ENCODE results near the gene IFNA14.
"Not testable (repeated sequence)": the region's sequence is repeated elsewhere in the genome, so short reads cannot be mapped to it uniquely, and the experiment has no call there.

The IFNA14 gene

GRCh38 chr9:21239911-21240310 lies at the start of gene IFNA14:
Gene IFNA14 (minus strand): TSS chr9:21240005. CDS start chr9:21239935, 70 bp downstream.
- no peak for DNase-seq (ENCODE audit: low read depth)

DNA sequence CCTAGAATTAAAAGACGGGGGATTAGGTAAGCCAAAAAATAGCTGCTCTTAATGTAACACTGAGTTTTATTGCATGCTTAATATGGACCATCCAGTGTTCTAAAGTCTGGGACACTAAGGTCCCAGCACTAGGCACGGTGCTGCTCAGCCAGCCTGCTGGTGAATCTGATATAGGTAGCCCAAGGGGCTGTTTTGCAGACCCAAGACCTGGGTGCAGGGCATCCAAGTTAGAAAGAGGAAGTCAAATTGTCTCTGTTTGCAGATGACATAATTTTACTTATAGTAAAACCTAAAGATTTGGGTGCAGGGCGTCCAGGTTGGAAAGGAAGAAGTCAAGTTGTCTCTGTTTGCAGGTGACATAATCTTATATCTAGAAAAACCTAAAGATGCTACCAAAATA lies 47.5 kb upstream of the IFNA14 start:
- DNase-seq (ENCODE audit: low read depth), result no peak

DNA sequence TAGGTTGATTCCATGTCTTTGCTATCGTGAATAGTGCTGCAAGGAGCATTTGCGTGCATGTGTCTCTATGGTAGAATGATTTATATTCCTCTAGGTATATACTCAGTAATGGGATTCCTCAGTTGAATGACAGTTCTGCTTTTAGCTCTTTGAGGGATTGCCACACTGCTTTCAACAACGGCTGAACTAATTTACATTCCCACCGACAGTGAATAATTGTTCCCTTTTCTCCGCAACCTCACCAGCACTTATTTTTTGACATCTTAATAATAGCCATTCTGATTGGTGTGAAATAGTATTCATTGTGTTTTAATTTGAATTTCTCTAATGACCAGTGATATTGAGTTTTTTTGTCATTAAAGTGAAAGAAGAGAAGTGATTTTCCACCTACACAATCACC lies 46.9 kb upstream of the IFNA14 start:
- DNase-seq (ENCODE audit: low read depth), result no peak

GRCh38 chr9:21286099-21286498 lies 46.3 kb upstream of the IFNA14 start:
- DNase-seq (ENCODE audit: low read depth), result no peak

GRCh38 chr9:21281275-21281674 lies 41.5 kb upstream of the IFNA14 start:
- DNase-seq (ENCODE audit: low read depth), result no peak

- DNase-seq (ENCODE audit: low read depth), result no peak
These were observed 28.5 kb upstream of the IFNA14 start for GRCh38 chr9:21268347-21268657.

- no peak for DNase-seq (ENCODE audit: low read depth)
These were observed 27.9 kb upstream of the IFNA14 start for GRCh38 chr9:21267485-21268346.

GRCh38 chr9:21266733-21267484 lies 27.1 kb upstream of the IFNA14 start:
- no peak for DNase-seq (ENCODE audit: low read depth)

DNA sequence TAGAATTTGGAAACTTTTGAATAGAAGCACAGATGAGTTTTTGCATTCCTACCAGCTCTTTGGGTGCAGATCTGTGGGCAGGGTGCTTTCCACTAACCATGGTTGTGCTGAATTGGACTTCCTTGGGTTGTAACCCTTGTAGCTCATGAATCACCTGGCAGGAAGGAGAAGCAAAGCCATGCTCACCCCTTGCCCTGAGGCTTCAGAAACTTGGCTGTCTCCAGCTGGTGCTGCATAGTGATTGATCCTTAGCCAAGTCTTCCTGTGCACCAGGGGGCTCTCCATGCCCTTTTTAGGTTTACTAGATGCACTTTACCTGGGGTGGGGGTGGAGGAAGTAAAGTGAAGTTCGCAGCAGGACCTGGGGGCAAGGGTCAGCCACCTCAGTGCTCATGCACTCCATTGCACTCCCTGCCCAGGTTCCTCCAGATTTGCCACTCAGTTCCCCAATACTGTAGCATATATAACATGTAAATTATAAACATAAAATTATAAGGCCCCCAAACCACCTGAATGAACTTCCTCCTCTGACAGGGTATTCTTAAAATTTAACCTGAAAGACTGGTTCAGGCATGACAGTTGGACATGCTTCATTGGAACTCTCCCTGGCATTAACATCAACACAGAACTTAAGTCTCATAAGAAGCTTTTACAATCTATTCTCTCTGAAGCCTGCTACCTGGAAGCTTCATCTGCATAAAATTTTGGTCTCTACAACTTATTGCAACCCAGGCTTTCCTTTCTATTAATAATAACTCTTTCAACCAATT lies 25.8 kb upstream of the IFNA14 start:
- DNase-seq (ENCODE audit: low read depth), result no peak

DNA sequence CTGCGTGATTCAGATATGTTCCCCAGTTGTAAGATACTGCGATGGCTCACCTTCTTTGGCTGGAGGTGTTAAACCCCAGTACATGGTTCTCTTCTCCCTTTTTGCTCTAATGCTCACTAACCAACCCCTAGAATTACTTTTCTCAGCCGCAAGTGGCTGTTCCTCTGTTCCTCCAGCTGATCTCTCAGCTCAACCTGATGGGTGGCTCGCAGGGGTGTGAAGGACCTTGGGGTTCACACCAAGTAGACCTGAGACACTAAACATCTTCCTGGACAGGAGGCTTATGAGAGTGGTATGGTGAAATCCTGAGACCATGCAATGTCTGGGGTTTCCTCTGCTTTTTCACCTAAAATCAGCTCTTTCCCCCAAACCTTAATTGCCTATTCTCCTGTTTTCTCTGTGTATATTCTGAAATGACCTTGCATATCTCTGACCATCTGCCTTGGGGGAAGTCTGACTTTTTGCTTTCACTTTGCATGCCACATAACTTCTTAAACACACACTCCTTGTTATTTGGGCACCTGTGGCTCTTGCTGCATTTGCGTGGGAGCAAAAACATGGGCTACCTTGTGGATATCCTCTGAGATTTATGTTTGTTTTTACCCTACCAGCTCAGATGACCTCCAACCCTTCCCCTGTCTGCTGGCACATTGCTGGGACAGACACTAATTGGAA lies 15.9 kb upstream of the IFNA14 start:
- DNase-seq (ENCODE audit: low read depth), result no peak

- DNase-seq (ENCODE audit: low read depth), result no peak
These were observed 13.1 kb upstream of the IFNA14 start for GRCh38 chr9:21252721-21253547.

GRCh38 chr9:21251638-21252037 lies 11.8 kb upstream of the IFNA14 start:
- DNase-seq (ENCODE audit: low read depth), result no peak

DNA sequence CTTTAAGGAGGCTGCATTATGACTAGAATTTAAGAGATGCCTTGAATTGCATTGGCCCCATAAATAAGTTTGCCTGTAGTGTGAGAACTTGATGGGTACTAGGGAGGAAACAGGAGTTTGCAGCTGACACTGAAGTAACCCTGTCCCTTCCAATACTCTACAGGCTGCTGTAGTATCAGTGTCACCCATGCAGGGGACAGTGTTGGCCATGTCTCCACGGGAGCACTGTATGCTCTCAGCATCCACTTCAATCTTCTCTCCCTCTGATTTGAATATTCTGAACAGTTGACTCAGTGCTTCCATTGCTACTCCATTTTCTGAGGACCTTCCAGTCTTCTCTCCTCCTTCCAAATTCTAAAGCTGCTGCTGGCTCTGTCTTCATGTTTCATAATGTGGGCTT lies 11.4 kb upstream of the IFNA14 start:
- no peak for DNase-seq (ENCODE audit: low read depth)

DNA sequence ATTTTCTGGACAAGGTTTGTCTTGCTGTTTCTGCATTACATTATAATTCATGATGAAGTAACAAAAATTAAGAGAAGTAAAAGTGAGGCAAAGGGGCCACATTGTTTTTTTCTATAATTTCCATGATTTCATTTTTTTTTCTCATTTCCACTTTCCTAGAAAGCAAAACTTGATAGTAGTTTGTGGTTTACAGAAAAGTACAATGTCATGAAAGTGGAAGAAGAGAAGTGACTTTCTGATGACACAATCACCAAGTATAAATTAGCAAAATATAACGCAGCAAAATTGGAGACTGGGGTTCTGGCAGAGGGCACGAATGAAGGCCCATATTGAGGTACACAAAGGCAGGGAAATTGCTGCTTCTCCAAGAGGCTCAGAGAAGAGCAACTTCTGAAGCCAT lies 5.0 kb upstream of the IFNA14 start:
- no peak for DNase-seq (ENCODE audit: low read depth)

DNA sequence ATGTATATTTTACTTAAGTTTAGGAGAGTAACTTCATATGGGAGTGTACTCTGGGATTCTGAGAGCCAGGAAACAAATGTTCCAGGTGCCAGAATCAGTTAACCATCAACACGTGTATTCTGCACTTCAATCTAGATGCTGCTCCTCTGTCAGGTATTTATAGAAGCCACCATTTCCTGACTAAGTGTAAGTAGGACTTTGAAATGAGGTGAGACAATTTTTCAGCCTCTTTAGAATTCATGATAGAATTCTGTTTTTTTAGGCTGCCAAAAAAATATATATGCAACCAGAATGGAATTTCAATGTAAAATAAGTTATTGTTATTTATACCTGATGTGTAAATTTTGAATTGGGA lies 3.5 kb downstream of the IFNA14 start:
- DNase-seq (ENCODE audit: low read depth), result not testable (repeated sequence)

GRCh38 chr9:21235468-21236359 lies 4.1 kb downstream of the IFNA14 start:
- not testable (repeated sequence) for DNase-seq (ENCODE audit: low read depth)

DNA sequence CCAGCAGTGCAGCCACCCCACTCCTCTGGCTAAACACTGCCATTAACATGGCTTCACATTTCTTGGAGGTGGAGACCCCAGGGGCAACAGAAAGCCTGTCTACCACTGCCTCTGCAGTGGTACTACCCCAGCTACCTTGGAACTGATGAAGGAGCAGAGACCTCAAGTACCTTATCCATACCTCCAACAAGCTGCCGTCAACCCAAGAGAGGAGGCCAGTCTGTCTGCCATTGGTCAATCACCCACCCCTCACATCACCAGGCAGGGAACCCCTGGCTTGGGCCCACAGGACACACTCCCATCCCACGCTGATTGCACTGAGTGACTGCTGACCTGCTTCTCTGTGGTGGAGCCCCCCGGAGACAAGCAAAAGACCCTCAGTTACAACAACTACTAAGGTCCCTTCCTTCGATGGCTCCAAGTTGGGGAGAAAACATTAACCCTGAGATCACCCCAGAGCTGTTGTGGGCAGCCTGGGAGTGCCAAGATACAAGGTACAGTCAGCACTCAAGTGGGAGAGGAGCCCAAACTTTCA lies 5.6 kb downstream of the IFNA14 start:
- DNase-seq (ENCODE audit: low read depth), result no peak

GRCh38 chr9:21233258-21233657 lies 6.5 kb downstream of the IFNA14 start:
- DNase-seq (ENCODE audit: low read depth), result no peak

DNA sequence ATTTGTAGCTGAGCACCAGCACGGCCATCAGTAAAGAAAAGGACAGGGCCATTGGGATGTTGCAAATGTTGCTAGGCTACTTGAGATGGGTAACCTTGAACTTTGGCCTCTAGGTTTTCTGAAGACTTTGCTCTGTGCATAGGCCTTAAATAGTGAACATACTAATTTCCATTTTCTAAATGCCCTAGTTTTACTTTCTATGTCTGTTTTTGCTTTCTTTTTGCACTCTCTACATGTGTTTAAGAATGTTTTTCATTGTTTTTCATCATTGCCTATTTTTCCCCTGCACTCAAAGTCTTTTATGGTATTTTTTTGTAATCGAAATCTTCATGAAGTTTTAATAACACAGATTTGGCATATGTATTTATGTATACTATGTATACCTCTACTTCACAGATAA lies 11.7 kb downstream of the IFNA14 start, which contains the start of gene IFNA17:
TSS of gene IFNA17 (minus strand) at position 101 of the 400 bp plus-strand sequence. CDS start at position 52, 49 bp downstream.
- DNase-seq (ENCODE audit: low read depth), result no peak

GRCh38 chr9:21217211-21217610 lies 22.6 kb downstream of the IFNA14 start, which contains the start of gene IFNA16:
Gene IFNA16 (minus strand): TSS chr9:21217311. CDS start chr9:21217305, 6 bp downstream.
- not testable (repeated sequence) for DNase-seq (ENCODE audit: low read depth)

Data from activated T-cell treated with anti-CD3 and anti-CD28 coated beads for 24 hours (primary cell).